Nephron (organoid): ENCODE measurements around the gene PLA2G3.

Experiments used
- H3K27ac Mint-ChIP-seq, 3 experiments: 2 replicates each; pipeline ENCODE4 v1.8.0; 2020; ENCODE audit warnings: mixed read lengths in 3 of 3, mild to moderate bottlenecking in 2 of 3, moderate library complexity in 1 of 3
- H3K27me3 Mint-ChIP-seq: 2 replicates; pipeline ENCODE4 v1.8.0; 2021; ENCODE audit warnings: low read depth, mild to moderate bottlenecking, moderate library complexity, mixed read lengths
- H3K36me3 Mint-ChIP-seq: 2 replicates; pipeline ENCODE4 v1.8.0; 2020; ENCODE audit warnings: low read depth, mixed read lengths
- H3K4me1 Mint-ChIP-seq: 2 replicates; pipeline ENCODE4 v1.8.0; 2020; ENCODE audit warnings: mixed read lengths
- H3K4me3 Mint-ChIP-seq, 3 experiments: 2 replicates each; pipeline ENCODE4 v1.8.0; 2020; ENCODE audit warnings: mild to moderate bottlenecking in 3 of 3, mixed read lengths in 3 of 3, moderate library complexity in 2 of 3
- H3K9me3 Mint-ChIP-seq: 2 replicates; pipeline ENCODE4 v1.8.0; 2020; ENCODE audit warnings: mixed read lengths
- CTCF ChIP-seq, 3 experiments: fragments of 200-600 bp; sonication (generic); IDR thresholded peaks; one replicate each; pipeline ENCODE4 v1.5.0; 2021; ENCODE audit warnings: antibody characterized with exemption in 3 of 3; ENCODE audit not compliant: unreplicated experiment in 3 of 3

Gene PLA2G3

GRCh38 chr22:31122532-31123291 lies 17.6 kb downstream of the PLA2G3 start, which contains the start of gene INPP5J:
TSS of gene INPP5J (plus strand) at chr22:31122966. CDS start at chr22:31123015, 49 bp downstream.
- Mint-ChIP-seq H3K36me3 (no peaks in the 10 kb centered on the region), H3K9me3 (no peaks in the 10 kb centered on the region), H3K4me1 (peaks cover 22% of the 10 kb centered on the region), H3K4me3 (peak within 1 kb of the TSS; percentile 65 to 79 (median 78)), H3K27me3 (peaks cover 11% of the 10 kb centered on the region), H3K27ac (peak within 1 kb of the TSS in 1 of 3 experiments; percentile 66)
- no peak for TF ChIP-seq CTCF (IDR thresholded peaks at IDR 0.05; ENCODE audit: unreplicated experiment in 3 of 3)

DNA sequence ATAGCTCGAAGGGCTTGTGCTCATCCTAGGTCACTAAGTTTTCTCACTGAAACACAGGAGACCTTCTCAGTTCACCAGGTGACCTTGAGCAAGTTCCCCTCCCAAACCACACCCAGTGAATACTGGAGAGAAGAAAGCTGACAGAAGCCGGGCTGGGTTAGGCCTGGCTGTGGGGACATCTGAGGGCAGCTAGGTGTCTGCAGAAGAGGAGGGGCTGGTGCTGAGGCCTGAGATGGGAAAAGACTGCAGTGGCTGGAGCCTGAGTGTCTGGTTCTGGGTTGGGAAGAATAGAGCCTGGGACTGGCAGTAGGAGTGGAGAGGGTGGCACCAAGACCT lies 18.1 kb downstream of the PLA2G3 start:
- peak overlapping the region in 1 of 3 experiments; percentile 58 for H3K27ac Mint-ChIP-seq
- H3K9me3 Mint-ChIP-seq, result no peaks in the 10 kb centered on the region
- H3K4me3 Mint-ChIP-seq, result peak overlapping the region; percentile 56 to 65 (median 59)
- no peaks in the 10 kb centered on the region for H3K36me3 Mint-ChIP-seq
- H3K4me1 Mint-ChIP-seq, result peaks cover 22% of the 10 kb centered on the region
- H3K27me3 Mint-ChIP-seq, result peaks cover 11% of the 10 kb centered on the region
- no peak for TF ChIP-seq CTCF (IDR thresholded peaks at IDR 0.05; ENCODE audit: unreplicated experiment in 3 of 3)

DNA sequence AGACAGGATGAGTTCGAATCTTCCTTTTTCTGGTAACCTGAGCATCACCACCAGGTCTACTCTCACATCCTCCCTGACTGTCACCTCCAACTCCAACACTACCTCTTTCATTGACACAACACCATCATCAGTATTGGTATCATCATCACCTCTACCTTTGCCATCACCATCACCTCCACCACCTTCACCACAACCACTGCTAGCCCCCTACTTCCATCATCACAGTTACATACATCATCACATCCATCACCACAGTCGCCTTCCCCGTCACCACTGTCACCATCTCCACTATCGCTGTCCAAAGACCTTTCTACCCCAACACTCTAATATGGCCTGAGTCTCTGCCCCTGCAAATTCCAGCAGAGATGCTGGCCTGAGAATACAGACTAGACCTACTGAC lies 18.9 kb downstream of the PLA2G3 start:
- Mint-ChIP-seq H3K4me3 (no peak overlapping the region), H3K27me3 (peaks cover 11% of the 10 kb centered on the region), H3K9me3 (no peaks in the 10 kb centered on the region), H3K36me3 (no peaks in the 10 kb centered on the region), H3K4me1 (peaks cover 22% of the 10 kb centered on the region), H3K27ac (peak overlapping the region in 1 of 3 experiments; percentile 5)
- no peak for TF ChIP-seq CTCF (IDR thresholded peaks at IDR 0.05; ENCODE audit: unreplicated experiment in 3 of 3)

DNA sequence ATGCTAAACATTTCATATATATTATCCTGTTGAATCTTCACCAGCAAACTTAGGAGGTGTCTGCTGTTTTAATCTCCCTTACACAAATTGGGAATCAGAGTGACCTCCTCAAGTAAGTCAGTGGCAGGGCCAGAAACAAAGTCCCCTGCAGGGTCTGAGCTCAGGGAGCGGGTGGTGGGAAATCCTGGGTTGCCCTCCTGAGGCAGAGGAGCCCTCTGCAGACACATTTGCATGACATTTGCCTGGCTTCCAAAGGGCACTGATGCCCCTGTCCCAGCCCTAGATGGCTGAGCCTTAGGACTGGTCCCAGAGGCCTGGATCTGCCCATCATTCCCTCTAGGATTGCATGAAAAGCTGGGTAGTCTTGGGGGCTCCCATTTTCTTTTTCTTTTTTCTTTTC lies 19.7 kb downstream of the PLA2G3 start:
- no peak overlapping the region for H3K4me3 Mint-ChIP-seq
- peak overlapping the region in 1 of 3 experiments; percentile 70 for H3K27ac Mint-ChIP-seq
- H3K4me1 Mint-ChIP-seq, result peaks cover 22% of the 10 kb centered on the region
- no peaks in the 10 kb centered on the region for H3K9me3 Mint-ChIP-seq
- H3K27me3 Mint-ChIP-seq, result peaks cover 11% of the 10 kb centered on the region
- H3K36me3 Mint-ChIP-seq, result no peaks in the 10 kb centered on the region
- no peak for TF ChIP-seq CTCF (IDR thresholded peaks at IDR 0.05; ENCODE audit: unreplicated experiment in 3 of 3)

DNA sequence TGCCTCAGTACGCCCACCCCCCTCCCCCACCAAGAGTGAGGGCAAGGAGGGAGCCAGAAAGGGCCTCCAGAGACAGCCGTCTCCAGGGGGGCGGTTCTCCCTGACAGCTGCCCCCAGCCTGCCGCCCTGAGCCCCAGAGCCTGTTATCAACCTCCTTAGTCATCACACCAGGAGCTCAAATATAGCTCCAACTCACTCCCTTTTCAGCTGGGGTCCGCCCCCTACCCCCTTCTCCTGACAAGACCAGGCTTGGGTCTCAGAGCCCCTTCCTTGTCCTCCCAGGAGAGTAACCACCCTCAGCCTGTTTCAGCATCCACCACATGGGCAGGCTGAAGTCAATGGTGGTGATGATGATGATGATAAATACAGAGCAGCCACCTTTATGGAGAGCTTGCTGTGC lies 20.1 kb downstream of the PLA2G3 start:
- TF ChIP-seq CTCF (IDR thresholded peaks at IDR 0.05; ENCODE audit: unreplicated experiment in 3 of 3), result no peak
- Mint-ChIP-seq H3K27me3 (peaks cover 11% of the 10 kb centered on the region), H3K4me3 (no peak overlapping the region), H3K9me3 (no peaks in the 10 kb centered on the region), H3K27ac (peak overlapping the region in 1 of 3 experiments; percentile 70), H3K36me3 (no peaks in the 10 kb centered on the region), H3K4me1 (peaks cover 22% of the 10 kb centered on the region)
